ENCODE measurements around the gene HHAT. TPM values are rescaled to one million over a fixed set of nuclear protein-coding genes. Genes with fewer than 3 reads are reported as not detected.

HHAT gene
- total RNA-seq, 4 donors from 2014 or later = 4.6 to 8.8 (median 6.7) TPM

DNA sequence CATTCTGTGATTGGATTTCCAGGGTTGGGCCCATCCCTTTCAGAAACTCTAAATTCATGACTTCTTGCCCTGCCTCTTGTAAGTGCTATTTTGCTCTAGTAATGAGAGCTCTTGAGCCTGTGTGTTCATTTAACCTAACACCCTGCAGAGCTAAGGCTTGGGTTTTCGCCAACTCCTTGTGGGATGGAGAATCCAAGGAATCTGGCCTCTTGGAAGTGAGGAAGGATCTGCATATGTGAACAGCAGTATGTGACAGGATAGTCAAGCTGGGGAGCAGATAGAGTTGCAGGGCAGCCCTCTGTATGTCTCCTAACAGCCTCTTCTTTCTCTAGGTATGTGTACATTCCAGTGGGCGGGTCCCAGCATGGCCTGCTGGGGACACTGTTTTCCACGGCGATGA lies 258.9 kb downstream of the HHAT start:
- no peak for DNase-seq (ENCODE audit: low spot score in 2 of 2)
- intact Hi-C loops (cut with DNase I; ENCODE audit: low total_unique reads) = no loop called here

DNA sequence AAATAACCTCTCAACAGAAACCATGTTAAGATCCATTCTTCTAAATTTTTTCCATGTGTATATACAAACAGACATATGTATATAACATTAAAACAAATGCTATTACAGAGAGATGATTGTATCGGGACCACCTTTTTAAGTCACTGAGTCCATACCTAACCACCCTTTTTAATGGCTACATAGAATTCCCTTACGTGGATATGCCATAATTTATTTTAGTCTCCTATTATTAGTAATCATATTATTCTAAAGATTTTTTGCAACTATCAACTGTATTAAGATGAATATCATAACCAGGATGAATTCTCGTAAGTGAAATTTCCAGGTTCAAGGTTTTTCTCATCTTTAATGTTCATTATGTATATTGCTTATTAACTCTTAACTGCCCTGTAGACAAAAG lies 259.7 kb downstream of the HHAT start:
- H3K4me3 ChIP-seq (ENCODE audit: low read depth, poor library complexity, severe bottlenecking) = no peak overlapping the region
- TF ChIP-seq, protein P1, sequence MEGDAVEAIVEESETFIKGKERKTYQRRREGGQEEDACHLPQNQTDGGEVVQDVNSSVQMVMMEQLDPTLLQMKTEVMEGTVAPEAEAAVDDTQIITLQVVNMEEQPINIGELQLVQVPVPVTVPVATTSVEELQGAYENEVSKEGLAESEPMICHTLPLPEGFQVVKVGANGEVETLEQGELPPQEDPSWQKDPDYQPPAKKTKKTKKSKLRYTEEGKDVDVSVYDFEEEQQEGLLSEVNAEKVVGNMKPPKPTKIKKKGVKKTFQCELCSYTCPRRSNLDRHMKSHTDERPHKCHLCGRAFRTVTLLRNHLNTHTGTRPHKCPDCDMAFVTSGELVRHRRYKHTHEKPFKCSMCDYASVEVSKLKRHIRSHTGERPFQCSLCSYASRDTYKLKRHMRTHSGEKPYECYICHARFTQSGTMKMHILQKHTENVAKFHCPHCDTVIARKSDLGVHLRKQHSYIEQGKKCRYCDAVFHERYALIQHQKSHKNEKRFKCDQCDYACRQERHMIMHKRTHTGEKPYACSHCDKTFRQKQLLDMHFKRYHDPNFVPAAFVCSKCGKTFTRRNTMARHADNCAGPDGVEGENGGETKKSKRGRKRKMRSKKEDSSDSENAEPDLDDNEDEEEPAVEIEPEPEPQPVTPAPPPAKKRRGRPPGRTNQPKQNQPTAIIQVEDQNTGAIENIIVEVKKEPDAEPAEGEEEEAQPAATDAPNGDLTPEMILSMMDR (IDR thresholded peaks at IDR 0.05) = no peak
- no peak for TF ChIP-seq POLR2A (IDR thresholded peaks at IDR 0.05)
- intact Hi-C loops (cut with DNase I; ENCODE audit: low total_unique reads) = no loop called here
- WGBS, 2 donors = 95 to 96% methylated on average over 3 of the region's 3 CpGs
- DNase-seq (ENCODE audit: low spot score in 2 of 2) = no peak

More for the DNA sequence above, 258.9 kb downstream of the HHAT start:
- TF ChIP-seq POLR2A (IDR thresholded peaks at IDR 0.05) = no peak
- TF ChIP-seq, protein P1 (IDR thresholded peaks at IDR 0.05) = no peak
- H3K4me3 ChIP-seq (ENCODE audit: low read depth, poor library complexity, severe bottlenecking) = no peak overlapping the region
- WGBS, 2 donors = 88 to 100% methylated on average over 4 of the region's 4 CpGs

DNA sequence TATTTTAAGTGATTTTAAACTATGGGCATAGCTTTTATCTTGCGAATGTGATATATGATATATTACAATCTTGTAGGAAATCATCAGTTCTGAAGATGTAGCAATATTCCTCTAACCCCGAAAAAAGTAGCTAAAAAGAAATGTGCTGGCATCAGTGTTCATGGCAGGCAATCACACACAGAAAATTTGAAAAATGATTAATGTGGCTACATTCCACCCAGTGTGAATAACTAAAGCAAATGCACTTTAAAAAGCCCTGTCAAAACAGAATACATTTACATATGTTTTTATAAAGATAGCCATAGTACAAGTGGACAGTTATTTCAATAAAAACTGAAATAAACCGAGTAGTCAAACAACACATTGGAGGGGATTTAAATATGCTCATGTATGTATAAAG lies 260.2 kb downstream of the HHAT start:
- DNase-seq (ENCODE audit: low spot score in 2 of 2) = no peak
- TF ChIP-seq, protein P1 (IDR thresholded peaks at IDR 0.05) = no peak
- TF ChIP-seq POLR2A (IDR thresholded peaks at IDR 0.05) = no peak
- intact Hi-C loops (cut with DNase I; ENCODE audit: low total_unique reads) = no loop called here
- WGBS, 2 donors = 68 to 78% methylated on average over 3 of the region's 3 CpGs
- no peak overlapping the region for H3K4me3 ChIP-seq (ENCODE audit: low read depth, poor library complexity, severe bottlenecking)

DNA sequence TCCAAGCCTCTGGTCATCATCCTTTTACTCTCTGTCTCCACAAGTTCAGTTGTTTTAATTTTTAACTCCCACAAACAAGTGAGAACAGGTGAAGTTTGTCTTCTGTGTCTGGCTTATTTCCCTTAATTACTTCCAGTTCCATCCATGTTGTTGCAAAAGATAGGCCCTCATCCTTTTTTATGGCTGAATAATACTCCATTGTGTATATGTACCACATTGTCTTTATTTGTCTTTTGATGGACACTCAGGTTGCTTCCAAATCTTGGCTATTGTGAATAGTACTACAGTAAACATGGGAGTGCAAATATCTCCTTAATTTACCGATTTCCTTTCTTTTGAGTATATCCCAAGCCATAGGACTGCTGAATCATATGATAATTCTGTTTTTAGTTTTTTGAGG lies 262.5 kb downstream of the HHAT start:
- no peak overlapping the region for H3K4me3 ChIP-seq (ENCODE audit: low read depth, poor library complexity, severe bottlenecking)
- TF ChIP-seq POLR2A (IDR thresholded peaks at IDR 0.05) = no peak
- TF ChIP-seq, protein P1 (IDR thresholded peaks at IDR 0.05) = no peak
- DNase-seq (ENCODE audit: low spot score in 2 of 2) = no peak
- 96 to 97% methylated on average over 1 of the region's 1 CpG for WGBS, 2 donors
- intact Hi-C loops (cut with DNase I; ENCODE audit: low total_unique reads) = no loop called here

DNA sequence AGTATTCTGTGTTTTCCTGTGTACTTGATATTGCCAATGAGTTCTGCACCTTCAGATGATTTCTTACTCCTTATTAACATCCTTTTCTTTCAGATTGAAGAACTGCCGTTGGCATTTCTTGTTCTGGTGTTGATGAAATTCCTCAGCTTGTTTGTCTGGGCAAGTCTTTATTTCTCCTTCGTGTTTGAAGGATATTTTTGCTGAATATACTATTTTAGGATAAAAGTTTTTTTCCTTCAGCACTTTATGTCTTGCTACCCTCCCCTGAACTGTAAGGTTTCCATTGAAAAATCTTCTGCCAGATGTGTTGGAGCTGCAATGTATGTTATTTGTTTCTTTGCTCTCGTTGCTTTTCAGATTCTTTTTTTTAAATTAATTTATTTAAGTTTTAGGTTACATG lies 265.9 kb downstream of the HHAT start:
- intact Hi-C loops (cut with DNase I; ENCODE audit: low total_unique reads) = no loop called here
- H3K4me3 ChIP-seq (ENCODE audit: low read depth, poor library complexity, severe bottlenecking) = no peak overlapping the region
- TF ChIP-seq, protein P1 (IDR thresholded peaks at IDR 0.05) = no peak
- TF ChIP-seq POLR2A (IDR thresholded peaks at IDR 0.05) = no peak
- DNase-seq (ENCODE audit: low spot score in 2 of 2) = no peak
- WGBS, 2 donors = 27 to 31% methylated on average over 3 of the region's 3 CpGs

DNA sequence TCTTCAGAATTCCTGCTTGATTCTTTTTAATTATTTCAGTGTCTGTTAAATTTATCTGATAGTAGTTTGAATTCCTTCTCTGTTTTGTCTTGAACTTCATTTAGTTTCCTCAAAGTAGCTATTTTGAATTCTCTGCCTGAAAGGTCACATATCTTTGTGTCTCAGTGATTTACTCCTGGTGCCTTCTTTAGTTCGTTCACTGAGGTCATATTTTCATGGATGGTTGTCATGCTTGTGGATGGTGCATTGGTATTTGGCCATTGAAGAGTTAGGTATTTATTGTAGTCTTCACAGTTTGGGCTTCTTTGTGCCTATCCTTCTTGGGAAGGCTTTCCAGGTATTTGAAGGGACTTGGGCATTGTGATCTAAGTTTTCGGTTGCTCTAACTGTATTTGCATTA lies 267.9 kb downstream of the HHAT start:
- no peak overlapping the region for H3K4me3 ChIP-seq (ENCODE audit: low read depth, poor library complexity, severe bottlenecking)
- intact Hi-C loops (cut with DNase I; ENCODE audit: low total_unique reads) = no loop called here
- WGBS, 2 donors = 77 to 81% methylated on average over 2 of the region's 2 CpGs
- DNase-seq (ENCODE audit: low spot score in 2 of 2) = no peak
- TF ChIP-seq, protein P1 (IDR thresholded peaks at IDR 0.05) = no peak
- no peak for TF ChIP-seq POLR2A (IDR thresholded peaks at IDR 0.05)

Measured in lower leg skin (tissue), 4 donors.